CD14-positive monocyte (primary cell): Measurements from ENCODE around the gene IGSF9B. TPM values are rescaled to one million over a fixed set of nuclear protein-coding genes. Genes with fewer than 3 reads are reported as not detected.

Experiments used
- DNase-seq, 3 donors: peaks; one replicate each; pipeline ENCODE4 v3.0.0-alpha.2; 2011 to 2022
- H2AFZ ChIP-seq: 2 replicates; pipeline ENCODE4 v1.6.0; 2012; ENCODE audit warnings: mild to moderate bottlenecking, low read depth, low read length, inconsistent platforms; ENCODE audit not compliant: insufficient read depth, poor library complexity, severe bottlenecking
- H3K27ac ChIP-seq, 2 donors: 1 replicate in 1 of 2; 2 replicates in 1 of 2; pipeline ENCODE4 v1.5.1; 2012 to 2013; ENCODE audit warnings: low read length in 2 of 2, control low read depth in 1 of 2, inconsistent platforms in 1 of 2, low read depth in 1 of 2, mild to moderate bottlenecking in 1 of 2
- H3K27me3 ChIP-seq, 2 donors: one replicate each; pipeline versions ENCODE4 v1.6.0 to v1.6.1; 2011 to 2013; ENCODE audit warnings: low read length in 2 of 2; ENCODE audit not compliant: control insufficient read depth in 2 of 2, insufficient read depth in 2 of 2
- H3K36me3 ChIP-seq, 2 donors: replicated peaks in 1 of 2; 1 replicate in 1 of 2; 2 replicates in 1 of 2; pipeline versions ENCODE4 v1.5.1 to v1.6.1; 2012 to 2013; ENCODE audit warnings: low read length in 2 of 2, control low read depth in 1 of 2, inconsistent platforms in 1 of 2, mild to moderate bottlenecking in 1 of 2; ENCODE audit not compliant: insufficient read depth in 2 of 2, control insufficient read depth in 1 of 2
- H3K4me1 ChIP-seq, 2 donors: 1 replicate in 1 of 2; 2 replicates in 1 of 2; pipeline versions ENCODE4 v1.5.1 to v1.6.1; 2012 to 2013; ENCODE audit warnings: low read length in 2 of 2, control low read depth in 1 of 2, inconsistent platforms in 1 of 2, mild to moderate bottlenecking in 1 of 2, moderate library complexity in 1 of 2; ENCODE audit not compliant: insufficient read depth in 2 of 2, control insufficient read depth in 1 of 2
- H3K4me2 ChIP-seq: replicated peaks from 2 replicates; pipeline ENCODE3; 2012; ENCODE audit warnings: low read length, moderate library complexity, mild to moderate bottlenecking; ENCODE audit not compliant: poor library complexity, severe bottlenecking; ENCODE audit errors: extremely low read depth
- H3K4me3 ChIP-seq, 3 experiments: fragments of 200-600 bp in 1 of 3; sonication (generic) in 1 of 3; replicated peaks in 1 of 3; 1 replicate in 2 of 3; 2 replicates in 1 of 3; pipeline ENCODE4 v1.5.1; 2011 to 2013; ENCODE audit warnings: low read length in 3 of 3, mild to moderate bottlenecking in 3 of 3, control low read depth in 2 of 3, low read depth in 2 of 3, inconsistent platforms in 1 of 3, moderate library complexity in 1 of 3
- H3K79me2 ChIP-seq: 2 replicates; pipeline ENCODE4 v1.6.0; 2012; ENCODE audit warnings: mild to moderate bottlenecking, control low read depth, inconsistent platforms, low read length, moderate library complexity; ENCODE audit not compliant: insufficient read depth
- H3K9ac ChIP-seq: 2 replicates; pipeline ENCODE4 v1.6.0; 2017; ENCODE audit warnings: low read length, mild to moderate bottlenecking; ENCODE audit not compliant: insufficient read depth, poor library complexity, severe bottlenecking
- H3K9me3 ChIP-seq, 2 donors: replicated peaks in 1 of 2; 1 replicate in 1 of 2; 2 replicates in 1 of 2; pipeline versions ENCODE4 v1.5.1 to v1.6.1; 2012 to 2013; ENCODE audit warnings: low read length in 2 of 2, control low read depth in 1 of 2; ENCODE audit not compliant: control insufficient read depth in 1 of 2, insufficient read depth in 1 of 2
- H4K20me1 ChIP-seq: 2 replicates; pipeline ENCODE4 v1.6.0; 2012; ENCODE audit warnings: mild to moderate bottlenecking, low read length, control low read depth, moderate library complexity; ENCODE audit not compliant: insufficient read depth
- H3K27ac Mint-ChIP-seq, 7 donors: one replicate each; pipeline ENCODE4 v1.8.0; 2020; ENCODE audit warnings: mild to moderate bottlenecking in 7 of 7, mixed read lengths in 7 of 7, moderate library complexity in 6 of 7, inconsistent platforms in 2 of 7
- H3K27me3 Mint-ChIP-seq, 3 donors: one replicate each; pipeline ENCODE4 v1.8.0; 2021 to 2022; ENCODE audit warnings: low read depth in 3 of 3, mild to moderate bottlenecking in 3 of 3, mixed read lengths in 3 of 3, moderate library complexity in 3 of 3, inconsistent platforms in 1 of 3
- H3K36me3 Mint-ChIP-seq, 2 donors: one replicate each; pipeline ENCODE4 v1.8.0; 2020; ENCODE audit warnings: mixed read lengths in 2 of 2, inconsistent platforms in 1 of 2, mild to moderate bottlenecking in 1 of 2
- H3K4me1 Mint-ChIP-seq: one replicate; pipeline ENCODE4 v1.8.0; 2020; ENCODE audit warnings: mild to moderate bottlenecking, mixed read lengths
- H3K4me3 Mint-ChIP-seq, 2 donors: one replicate each; pipeline ENCODE4 v1.8.0; 2020; ENCODE audit warnings: mild to moderate bottlenecking in 2 of 2, mixed read lengths in 2 of 2, moderate library complexity in 1 of 2
- H3K9me3 Mint-ChIP-seq, 7 donors: one replicate each; pipeline ENCODE4 v1.8.0; 2020 to 2022; ENCODE audit warnings: mixed read lengths in 7 of 7, mild to moderate bottlenecking in 6 of 7, moderate library complexity in 6 of 7, inconsistent platforms in 2 of 7
- WGBS: methylation state at CpG from one replicate; pipeline ENCODE4 v1.1.5; 2013; ENCODE audit warnings: missing lambda C conversion rate; ENCODE audit not compliant: insufficient coverage; 5-methylcytosine and 5-hydroxymethylcytosine counted together
- intact Hi-C, 2 donors: fragments of 100-400 bp; cut with micrococcal nuclease; formaldehyde crosslinking; loops; one replicate each; pipeline versions ENCODE4 v1.15.0 to v1.15.1; 2023
- polyA plus RNA-seq, 3 donors: library from polyadenylated mRNA; depleted of rRNA in 1 of 3; unstranded in 2 of 3; stranded (reverse) in 1 of 3; fragments of 300-500 nt in 2 of 3; fragments of >200 nt in 1 of 3; fragmentation: Illumina TruSeq in 2 of 3; gene quantifications; 1 replicate in 2 of 3; 2 replicates in 1 of 3; pipeline ENCODE4 v1.2.3, GENCODE V29; 2012 to 2021
- TF ChIP-seq, protein P1 (sequence below): fragments of 200-600 bp; IDR thresholded peaks from one replicate; pipeline ENCODE4 v1.8.0; 2022; ENCODE audit warnings: antibody characterized with exemption, mild to moderate bottlenecking

Gene IGSF9B
- polyA plus RNA-seq, 3 donors: not detected

- no peaks in the 10 kb centered on the region for H3K36me3 ChIP-seq
- Mint-ChIP-seq H3K27me3 (no peaks in the 10 kb centered on the region), H3K4me1 (no peaks in the 10 kb centered on the region), H3K9me3 (peaks cover 0 to 6% (median 0%) of the 10 kb centered on the region in 7 donors), H3K4me3 (no peak overlapping the region), H3K36me3 (no peaks in the 10 kb centered on the region), H3K27ac (no peak overlapping the region)
- no peaks in the 10 kb centered on the region for H4K20me1 ChIP-seq
- intact Hi-C loops: no loop called here
- no peaks in the 10 kb centered on the region for H3K4me1 ChIP-seq
- H2AFZ ChIP-seq: no peak overlapping the region
- TF ChIP-seq, protein P1, sequence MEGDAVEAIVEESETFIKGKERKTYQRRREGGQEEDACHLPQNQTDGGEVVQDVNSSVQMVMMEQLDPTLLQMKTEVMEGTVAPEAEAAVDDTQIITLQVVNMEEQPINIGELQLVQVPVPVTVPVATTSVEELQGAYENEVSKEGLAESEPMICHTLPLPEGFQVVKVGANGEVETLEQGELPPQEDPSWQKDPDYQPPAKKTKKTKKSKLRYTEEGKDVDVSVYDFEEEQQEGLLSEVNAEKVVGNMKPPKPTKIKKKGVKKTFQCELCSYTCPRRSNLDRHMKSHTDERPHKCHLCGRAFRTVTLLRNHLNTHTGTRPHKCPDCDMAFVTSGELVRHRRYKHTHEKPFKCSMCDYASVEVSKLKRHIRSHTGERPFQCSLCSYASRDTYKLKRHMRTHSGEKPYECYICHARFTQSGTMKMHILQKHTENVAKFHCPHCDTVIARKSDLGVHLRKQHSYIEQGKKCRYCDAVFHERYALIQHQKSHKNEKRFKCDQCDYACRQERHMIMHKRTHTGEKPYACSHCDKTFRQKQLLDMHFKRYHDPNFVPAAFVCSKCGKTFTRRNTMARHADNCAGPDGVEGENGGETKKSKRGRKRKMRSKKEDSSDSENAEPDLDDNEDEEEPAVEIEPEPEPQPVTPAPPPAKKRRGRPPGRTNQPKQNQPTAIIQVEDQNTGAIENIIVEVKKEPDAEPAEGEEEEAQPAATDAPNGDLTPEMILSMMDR: no peak
- 89% methylated on average over 9 of the region's 13 CpGs for WGBS
- H3K9ac ChIP-seq: no peak overlapping the region
- H3K27ac ChIP-seq: no peak overlapping the region
- H3K9me3 ChIP-seq: no peaks in the 10 kb centered on the region
- DNase-seq: no peak
- H3K79me2 ChIP-seq: no peaks in the 10 kb centered on the region
- no peak overlapping the region for H3K4me3 ChIP-seq
- H3K27me3 ChIP-seq: no peaks in the 10 kb centered on the region
- no peak overlapping the region for H3K4me2 ChIP-seq
These were observed 53.7 kb downstream of the IGSF9B start for GRCh38 chr11:133903056-133903455.

DNA sequence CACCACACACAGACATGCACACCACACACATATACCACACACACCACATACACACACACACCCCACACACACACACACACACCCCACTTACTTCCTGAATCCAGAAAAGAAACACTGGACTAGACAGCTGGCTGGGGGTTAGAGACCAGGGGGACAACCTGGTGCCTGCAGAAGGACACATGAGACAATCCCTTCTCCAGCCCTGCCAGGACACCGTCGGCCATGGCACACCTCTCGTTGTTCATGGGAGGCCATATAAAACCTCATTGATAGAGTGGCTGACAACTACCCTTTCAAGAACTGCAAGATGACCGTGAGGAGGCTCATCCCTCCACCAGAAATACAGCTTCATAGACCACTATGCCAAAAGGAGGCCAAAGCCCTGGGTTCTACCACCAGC, 54.3 kb downstream of the IGSF9B start:
- H3K27me3 Mint-ChIP-seq: no peaks in the 10 kb centered on the region
- Histone ChIP-seq H3K4me1 (no peaks in the 10 kb centered on the region), H4K20me1 (no peaks in the 10 kb centered on the region), H3K27me3 (no peaks in the 10 kb centered on the region), H3K27ac (no peak overlapping the region), H3K4me2 (no peak overlapping the region), H3K79me2 (no peaks in the 10 kb centered on the region), H3K36me3 (no peaks in the 10 kb centered on the region), H3K9me3 (no peaks in the 10 kb centered on the region), H3K9ac (no peak overlapping the region), H2AFZ (no peak overlapping the region), H3K4me3 (no peak overlapping the region)
- intact Hi-C loops: no loop called here
- 90% methylated on average over 2 of the region's 4 CpGs for WGBS
- TF ChIP-seq, protein P1: no peak
- no peak overlapping the region for H3K27ac Mint-ChIP-seq
- H3K36me3 Mint-ChIP-seq: no peaks in the 10 kb centered on the region
- DNase-seq: no peak
- H3K4me1 Mint-ChIP-seq: no peaks in the 10 kb centered on the region
- H3K9me3 Mint-ChIP-seq: peaks cover 0 to 6% (median 1%) of the 10 kb centered on the region in 7 donors
- H3K4me3 Mint-ChIP-seq: no peak overlapping the region
